Measurements from ENCODE around the gene TMSB15C. TPM values are rescaled to one million over a fixed set of nuclear protein-coding genes. Genes with fewer than 3 reads are reported as not detected.

TMSB15C gene
- total RNA-seq, 1 experiment from 2014 or later = not detected

DNA sequence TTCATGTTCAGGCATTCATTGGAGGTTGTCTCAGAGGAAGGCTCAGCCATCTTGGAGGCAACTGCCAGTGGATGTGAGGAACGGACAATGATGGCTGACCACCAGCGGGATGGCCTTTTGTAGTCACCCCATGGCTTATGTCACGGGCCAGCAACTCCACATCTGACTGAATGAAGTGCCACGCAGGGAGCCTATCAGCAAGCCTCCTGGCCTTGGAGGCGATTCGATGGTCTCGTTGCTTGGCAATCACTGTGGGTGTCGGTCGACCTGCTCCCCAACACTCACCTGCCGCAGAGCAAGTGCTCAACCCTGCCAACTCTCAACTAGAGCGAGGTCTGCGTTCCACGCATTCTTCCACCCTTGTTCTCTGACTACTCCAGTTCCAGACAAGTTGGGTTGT is 28.9 kb downstream of the TMSB15C start:
- TF ChIP-seq EGR1 (IDR thresholded peaks at IDR 0.05; ENCODE audit: low read depth) (no peak), YY1 (IDR thresholded peaks at IDR 0.05; ENCODE audit: extremely low read depth, insufficient replicate concordance, low read depth, low read length) (no peak), CBX3 (IDR thresholded peaks at IDR 0.05; ENCODE audit: low read depth) (no peak)
- intact Hi-C loops (cut with micrococcal nuclease) = no loop called here
- ATAC-seq (no peak), DNase-seq (ENCODE audit: low read depth, low spot score) (no peak)
- Histone ChIP-seq H3K27ac (ENCODE audit: low read depth, low read length) (no peak overlapping the region), H3K79me2 (ENCODE audit: insufficient read depth, low read length) (no peaks in the 10 kb centered on the region), H4K20me1 (ENCODE audit: insufficient read depth) (no peaks in the 10 kb centered on the region), H3K9me3 (ENCODE audit: control insufficient read depth in 1 of 2, insufficient read depth in 1 of 2, low read depth in 1 of 2, low read length in 2 of 2) (no peaks in the 10 kb centered on the region), H2AFZ (ENCODE audit: low read depth, low read length, poor library complexity, severe bottlenecking) (no peak overlapping the region), H3K4me1 (ENCODE audit: control insufficient read depth in 1 of 2, insufficient read depth in 2 of 2, low read length in 2 of 2) (no peaks in the 10 kb centered on the region), H3K4me3 (replicated peaks in 1 of 2; ENCODE audit: low read depth in 1 of 2, low read length in 2 of 2) (no peak overlapping the region), H3K9ac (ENCODE audit: low read length) (no peak overlapping the region), H3K36me3 (ENCODE audit: control insufficient read depth in 1 of 2, insufficient read depth in 2 of 2, low read length in 2 of 2) (no peaks in the 10 kb centered on the region), H3K4me2 (ENCODE audit: low read length) (no peak overlapping the region), H3K9me2 (ENCODE audit: insufficient read depth) (no peaks in the 10 kb centered on the region), H3K27me3 (ENCODE audit: insufficient read depth, low read length) (no peaks in the 10 kb centered on the region)
- no TSS peak for BruUV-seq (replicated peaks)
- RAD21 ChIA-PET (ENCODE audit: low non-redundant PET in 1 of 2, low total read pairs in 2 of 2, uncharacterized antibody in 2 of 2, unreplicated experiment in 2 of 2) = no interaction called here
- CTCF ChIA-PET = no interaction called here
- POLR2A ChIA-PET = no interaction called here

DNA sequence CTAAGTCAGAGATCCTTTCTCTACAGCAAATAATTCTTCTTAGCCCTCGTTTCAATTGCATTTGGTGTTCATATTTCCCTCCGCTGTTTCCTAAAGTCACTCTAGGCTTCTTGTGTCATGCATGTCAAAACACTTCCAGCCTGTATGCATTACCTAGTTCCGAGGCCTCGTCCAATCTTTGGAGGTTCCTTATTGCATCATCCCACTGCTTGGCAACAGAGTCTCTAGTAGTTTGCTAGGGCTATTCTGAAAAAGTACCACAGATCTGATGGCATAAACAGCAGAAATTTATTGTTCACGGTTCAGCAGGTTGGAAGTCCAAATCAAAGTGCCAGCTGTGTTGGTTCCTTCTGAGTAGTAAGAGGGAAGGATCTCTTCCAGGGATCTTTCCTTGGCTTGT is 30.4 kb downstream of the TMSB15C start:
- no peak overlapping the region for H3K4me2 ChIP-seq (ENCODE audit: low read length)
- ChIA-PET CTCF (no interaction called here), RAD21 (ENCODE audit: low non-redundant PET in 1 of 2, low total read pairs in 2 of 2, uncharacterized antibody in 2 of 2, unreplicated experiment in 2 of 2) (no interaction called here), POLR2A (no interaction called here)
- H3K27ac ChIP-seq (ENCODE audit: low read depth, low read length) = no peak overlapping the region
- H3K9ac ChIP-seq (ENCODE audit: low read length) = no peak overlapping the region
- no peak for TF ChIP-seq JUND (IDR thresholded peaks at IDR 0.05)
- TF ChIP-seq CBX3 (IDR thresholded peaks at IDR 0.05; ENCODE audit: low read depth) = no peak
- H4K20me1 ChIP-seq (ENCODE audit: insufficient read depth) = no peaks in the 10 kb centered on the region
- no peaks in the 10 kb centered on the region for H3K27me3 ChIP-seq (ENCODE audit: insufficient read depth, low read length)
- DNase-seq (ENCODE audit: low read depth, low spot score) (no peak), ATAC-seq (no peak)
- no peak overlapping the region for H3K4me3 ChIP-seq (replicated peaks in 1 of 2; ENCODE audit: low read depth in 1 of 2, low read length in 2 of 2)
- H3K36me3 ChIP-seq (ENCODE audit: control insufficient read depth in 1 of 2, insufficient read depth in 2 of 2, low read length in 2 of 2) = no peaks in the 10 kb centered on the region
- no peak overlapping the region for H2AFZ ChIP-seq (ENCODE audit: low read depth, low read length, poor library complexity, severe bottlenecking)
- intact Hi-C loops (cut with micrococcal nuclease) = no loop called here
- no peaks in the 10 kb centered on the region for H3K9me3 ChIP-seq (ENCODE audit: control insufficient read depth in 1 of 2, insufficient read depth in 1 of 2, low read depth in 1 of 2, low read length in 2 of 2)
- no peaks in the 10 kb centered on the region for H3K9me2 ChIP-seq (ENCODE audit: insufficient read depth)
- H3K79me2 ChIP-seq (ENCODE audit: insufficient read depth, low read length) = no peaks in the 10 kb centered on the region
- no peaks in the 10 kb centered on the region for H3K4me1 ChIP-seq (ENCODE audit: control insufficient read depth in 1 of 2, insufficient read depth in 2 of 2, low read length in 2 of 2)
- no TSS peak for BruUV-seq (replicated peaks)

DNA sequence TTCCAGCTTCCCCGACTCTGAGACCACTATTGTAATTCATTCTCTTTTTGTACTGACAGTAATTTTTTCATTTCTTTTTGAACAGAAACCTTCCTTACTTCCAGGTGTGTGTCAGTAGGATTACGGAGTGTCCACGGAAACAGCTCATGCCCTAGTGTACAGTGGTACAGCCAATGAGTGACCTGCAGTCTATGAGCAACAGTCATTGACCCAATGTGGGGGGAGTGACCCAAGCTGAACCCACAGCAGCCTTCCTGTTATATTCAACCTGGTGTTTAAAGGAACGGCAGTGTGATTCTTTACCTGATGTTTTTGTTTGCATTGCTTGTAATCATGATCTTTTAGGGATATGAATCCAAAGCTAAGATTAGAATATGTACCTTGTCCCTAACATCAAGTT is 35.0 kb downstream of the TMSB15C start:
- RAD21 ChIA-PET (ENCODE audit: low non-redundant PET in 1 of 2, low total read pairs in 2 of 2, uncharacterized antibody in 2 of 2, unreplicated experiment in 2 of 2) = no interaction called here
- ATAC-seq (no peak), DNase-seq (ENCODE audit: low read depth, low spot score) (no peak)
- CTCF ChIA-PET = no interaction called here
- Histone ChIP-seq H3K9ac (ENCODE audit: low read length) (no peak overlapping the region), H3K4me1 (ENCODE audit: control insufficient read depth in 1 of 2, insufficient read depth in 2 of 2, low read length in 2 of 2) (no peaks in the 10 kb centered on the region), H3K9me3 (ENCODE audit: control insufficient read depth in 1 of 2, insufficient read depth in 1 of 2, low read depth in 1 of 2, low read length in 2 of 2) (no peaks in the 10 kb centered on the region), H3K79me2 (ENCODE audit: insufficient read depth, low read length) (no peaks in the 10 kb centered on the region), H3K4me3 (replicated peaks in 1 of 2; ENCODE audit: low read depth in 1 of 2, low read length in 2 of 2) (no peak overlapping the region), H3K9me2 (ENCODE audit: insufficient read depth) (no peaks in the 10 kb centered on the region), H2AFZ (ENCODE audit: low read depth, low read length, poor library complexity, severe bottlenecking) (no peak overlapping the region), H3K27ac (ENCODE audit: low read depth, low read length) (no peak overlapping the region), H3K27me3 (ENCODE audit: insufficient read depth, low read length) (peaks cover 16% of the 10 kb centered on the region), H3K4me2 (ENCODE audit: low read length) (no peak overlapping the region), H3K36me3 (ENCODE audit: control insufficient read depth in 1 of 2, insufficient read depth in 2 of 2, low read length in 2 of 2) (no peaks in the 10 kb centered on the region), H4K20me1 (ENCODE audit: insufficient read depth) (no peaks in the 10 kb centered on the region)
- intact Hi-C loops (cut with micrococcal nuclease) = no loop called here
- no peak for TF ChIP-seq RAD21 (IDR thresholded peaks at IDR 0.05; ENCODE audit: low read depth)
- TF ChIP-seq EGR1 (IDR thresholded peaks at IDR 0.05; ENCODE audit: low read depth) = no peak
- TF ChIP-seq, protein P1, sequence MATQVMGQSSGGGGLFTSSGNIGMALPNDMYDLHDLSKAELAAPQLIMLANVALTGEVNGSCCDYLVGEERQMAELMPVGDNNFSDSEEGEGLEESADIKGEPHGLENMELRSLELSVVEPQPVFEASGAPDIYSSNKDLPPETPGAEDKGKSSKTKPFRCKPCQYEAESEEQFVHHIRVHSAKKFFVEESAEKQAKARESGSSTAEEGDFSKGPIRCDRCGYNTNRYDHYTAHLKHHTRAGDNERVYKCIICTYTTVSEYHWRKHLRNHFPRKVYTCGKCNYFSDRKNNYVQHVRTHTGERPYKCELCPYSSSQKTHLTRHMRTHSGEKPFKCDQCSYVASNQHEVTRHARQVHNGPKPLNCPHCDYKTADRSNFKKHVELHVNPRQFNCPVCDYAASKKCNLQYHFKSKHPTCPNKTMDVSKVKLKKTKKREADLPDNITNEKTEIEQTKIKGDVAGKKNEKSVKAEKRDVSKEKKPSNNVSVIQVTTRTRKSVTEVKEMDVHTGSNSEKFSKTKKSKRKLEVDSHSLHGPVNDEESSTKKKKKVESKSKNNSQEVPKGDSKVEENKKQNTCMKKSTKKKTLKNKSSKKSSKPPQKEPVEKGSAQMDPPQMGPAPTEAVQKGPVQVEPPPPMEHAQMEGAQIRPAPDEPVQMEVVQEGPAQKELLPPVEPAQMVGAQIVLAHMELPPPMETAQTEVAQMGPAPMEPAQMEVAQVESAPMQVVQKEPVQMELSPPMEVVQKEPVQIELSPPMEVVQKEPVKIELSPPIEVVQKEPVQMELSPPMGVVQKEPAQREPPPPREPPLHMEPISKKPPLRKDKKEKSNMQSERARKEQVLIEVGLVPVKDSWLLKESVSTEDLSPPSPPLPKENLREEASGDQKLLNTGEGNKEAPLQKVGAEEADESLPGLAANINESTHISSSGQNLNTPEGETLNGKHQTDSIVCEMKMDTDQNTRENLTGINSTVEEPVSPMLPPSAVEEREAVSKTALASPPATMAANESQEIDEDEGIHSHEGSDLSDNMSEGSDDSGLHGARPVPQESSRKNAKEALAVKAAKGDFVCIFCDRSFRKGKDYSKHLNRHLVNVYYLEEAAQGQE (IDR thresholded peaks at IDR 0.05; ENCODE audit: low read depth) = no peak
- TF ChIP-seq POLR2AphosphoS5 (IDR thresholded peaks at IDR 0.05; ENCODE audit: low read depth, low read length) = no peak
- no peak for TF ChIP-seq EZH2phosphoT487 (IDR thresholded peaks at IDR 0.05; ENCODE audit: borderline replicate concordance)
- TF ChIP-seq FOSL1 (IDR thresholded peaks at IDR 0.05; ENCODE audit: low read depth) = no peak
- TF ChIP-seq CEBPB (IDR thresholded peaks at IDR 0.05; ENCODE audit: low read depth) = no peak
- BruUV-seq (replicated peaks) = no TSS peak
- POLR2A ChIA-PET = no interaction called here

Measured in HCT116 (cell line).